CD4-positive, alpha-beta T cell treated with Interleukin-6 at 100 ng/mL for 8 hours (primary cell): Measurements from ENCODE around the gene ZCCHC24.

ENCODE experiments used
- DNase-seq: peaks from one replicate; pipeline ENCODE4 v3.0.0-alpha.2; 2020; ENCODE audit warnings: mixed read lengths, low spot score

ZCCHC24 gene

DNA sequence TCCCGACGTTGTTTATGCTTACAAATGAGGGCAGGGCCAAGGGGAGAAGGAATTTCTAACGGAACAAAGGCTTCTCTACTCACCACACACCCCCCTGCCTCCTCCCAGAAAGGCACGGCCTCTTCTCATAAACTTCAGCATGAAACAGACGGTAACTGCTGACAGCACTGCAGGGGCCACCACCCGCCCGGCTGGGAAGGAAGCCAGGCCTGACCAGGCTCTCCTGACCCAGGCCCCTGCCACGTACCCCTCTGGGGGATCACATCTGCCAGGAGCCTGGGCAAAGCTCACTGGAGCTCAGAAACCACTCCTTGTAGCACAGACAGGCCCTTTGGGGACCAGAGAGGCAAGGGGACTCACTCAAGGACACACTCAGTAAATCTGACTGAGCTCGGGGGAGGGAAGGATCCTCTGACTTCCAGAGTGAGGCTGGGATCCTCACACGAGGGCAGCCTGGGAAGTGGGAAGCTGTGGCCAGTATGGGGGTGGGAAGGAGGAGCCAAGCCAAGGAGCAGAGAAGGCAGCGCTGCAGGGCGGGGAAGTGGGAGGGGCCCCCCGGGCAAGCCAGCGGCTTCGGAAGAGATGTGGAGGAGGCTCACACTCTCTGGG, 46.1 kb downstream of the ZCCHC24 start:
- DNase-seq: no peak

DNA sequence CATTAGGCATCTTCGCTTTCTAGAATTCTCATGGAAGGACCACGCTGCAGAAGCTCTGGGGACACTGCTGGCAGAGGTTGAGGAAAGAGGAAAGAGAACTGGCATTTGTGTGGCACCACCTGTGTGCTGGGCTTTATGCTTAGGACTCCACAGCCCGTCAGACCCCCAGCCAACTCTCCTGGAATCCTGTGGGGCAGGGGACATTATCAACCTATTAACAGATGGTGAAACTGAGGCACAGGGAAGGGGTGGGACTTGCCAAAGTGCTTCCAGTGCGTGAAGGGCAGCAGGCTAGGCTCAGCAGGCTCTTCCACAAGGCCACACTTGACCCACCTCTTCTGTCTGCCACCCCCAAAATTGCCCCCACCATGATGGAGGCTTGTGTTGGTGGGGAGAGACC, 46.8 kb downstream of the ZCCHC24 start:
- DNase-seq: no peak

DNA sequence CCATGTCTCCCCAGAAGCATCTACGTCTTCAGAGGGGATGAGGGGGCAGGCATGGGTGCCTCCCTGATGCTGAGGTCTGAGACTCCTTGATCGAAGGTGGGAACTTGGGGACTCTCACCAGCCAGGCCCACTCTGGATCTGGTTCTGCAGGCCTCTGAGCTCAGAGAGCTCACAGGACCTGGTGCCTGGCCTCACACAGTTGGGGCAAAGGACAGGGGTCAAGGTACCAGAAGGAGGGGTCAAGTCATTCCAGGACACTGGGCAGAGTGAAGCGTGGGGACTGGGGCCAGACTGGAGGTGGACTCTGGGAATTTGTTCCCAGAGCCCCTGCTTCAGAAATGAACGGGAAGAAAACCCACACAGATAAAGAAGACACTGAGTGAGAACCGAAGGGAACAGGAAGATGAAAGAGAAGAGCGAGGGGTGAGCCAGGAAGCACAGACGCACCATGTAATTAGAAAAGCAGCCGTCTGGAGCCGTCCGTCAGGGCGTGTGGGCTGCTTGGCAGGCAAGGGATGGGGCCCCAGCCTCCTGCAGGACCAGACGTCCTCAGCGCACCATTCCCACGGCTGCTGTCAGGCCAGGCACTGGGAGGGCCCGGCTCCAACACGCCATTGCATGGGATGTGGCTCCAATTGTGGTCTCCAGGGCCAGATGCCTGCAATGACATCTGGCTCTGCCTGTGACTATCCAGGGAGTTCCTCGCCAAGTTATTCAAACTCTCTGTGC, 47.7 kb downstream of the ZCCHC24 start:
- DNase-seq: no peak

DNA sequence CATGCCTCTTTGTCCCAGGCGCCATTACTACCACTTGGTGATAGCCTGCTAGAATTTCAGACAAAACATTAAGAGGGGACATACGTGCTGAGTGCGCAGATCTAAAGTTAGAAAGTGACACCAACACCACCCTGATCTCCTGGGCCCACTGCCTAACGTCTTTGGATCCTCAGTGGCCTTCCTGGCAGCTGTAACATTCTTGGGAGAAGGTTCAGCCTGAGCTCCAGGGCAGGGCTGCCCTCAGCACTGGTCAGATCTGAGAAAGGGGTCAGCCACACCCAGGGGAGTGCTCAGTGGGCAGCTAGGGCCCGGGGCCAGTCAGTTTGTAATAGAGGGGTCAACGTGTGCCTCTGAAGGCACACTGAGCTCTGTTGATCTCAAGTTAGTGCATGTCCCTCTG, 48.4 kb downstream of the ZCCHC24 start:
- DNase-seq: no peak

DNA sequence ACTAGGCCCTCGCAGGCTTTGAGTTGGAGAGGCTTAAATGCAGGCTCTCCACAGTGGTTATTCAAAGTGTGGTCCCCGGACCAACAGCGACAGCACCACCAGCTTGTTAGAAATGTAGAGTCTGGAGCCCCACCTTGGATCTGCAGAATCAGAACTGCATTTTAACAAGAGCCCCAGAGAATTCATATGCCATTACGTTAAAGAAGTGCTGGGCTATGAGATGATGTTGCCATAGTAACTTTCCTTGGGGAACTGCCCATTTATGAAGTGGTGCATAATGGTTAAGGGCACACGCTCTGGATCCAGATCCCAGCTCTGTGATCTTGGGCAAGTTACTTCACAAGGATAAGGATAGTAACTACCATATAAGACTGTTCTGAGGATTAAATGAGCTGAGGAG, 48.9 kb downstream of the ZCCHC24 start:
- no peak for DNase-seq

DNA sequence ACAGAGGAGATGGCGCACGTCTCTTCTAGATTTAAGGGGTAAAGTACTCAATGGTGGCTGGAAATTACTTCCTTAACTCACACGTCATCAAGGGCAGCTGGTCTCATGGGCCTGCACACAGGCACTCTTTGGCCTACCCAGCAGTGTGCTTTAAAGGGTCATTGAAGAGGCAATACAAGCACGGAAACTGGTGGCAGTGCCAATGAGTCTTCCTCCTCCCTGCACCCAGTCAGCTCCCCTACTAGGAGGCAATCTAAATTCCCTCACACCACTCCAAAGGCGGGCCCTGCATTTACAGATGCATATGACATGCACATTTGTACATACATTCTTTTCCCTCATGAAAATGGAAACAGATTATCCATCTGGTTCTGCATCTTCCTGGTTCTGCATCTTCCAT, 50.8 kb downstream of the ZCCHC24 start:
- no peak for DNase-seq

DNA sequence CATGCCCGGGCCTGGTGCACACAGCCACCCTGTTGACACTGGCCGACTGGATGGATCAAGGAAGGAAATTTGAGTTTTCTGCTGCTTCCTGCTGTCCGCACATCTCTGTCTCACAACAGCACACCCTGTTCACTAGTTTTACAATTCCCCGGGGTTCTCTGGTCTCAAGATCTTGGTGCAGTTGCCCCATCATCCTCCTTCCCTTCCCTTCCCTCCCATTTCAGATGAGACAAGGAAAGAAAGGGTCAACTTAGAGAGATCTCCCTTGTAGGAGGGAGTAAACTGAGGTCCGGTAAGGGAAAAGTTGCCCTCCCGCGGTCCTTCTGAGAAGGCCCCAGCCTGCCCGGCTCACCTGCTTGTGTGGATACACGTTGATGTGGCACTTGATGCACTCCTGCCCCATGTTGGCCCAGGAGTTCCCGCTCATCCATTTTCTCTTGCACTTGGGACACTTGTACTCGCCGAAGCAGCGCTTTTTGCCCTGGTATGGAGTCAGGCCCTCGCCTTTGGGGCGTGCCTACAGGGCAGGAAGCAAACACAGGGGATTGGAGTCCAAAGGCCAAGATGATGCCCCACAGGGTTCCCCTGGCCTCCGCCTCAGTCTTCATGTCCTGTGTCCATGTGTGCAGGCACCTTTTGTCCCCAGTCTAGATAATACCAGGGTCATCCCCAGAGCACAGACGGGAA, 51.4 kb downstream of the ZCCHC24 start:
- DNase-seq: no peak

DNA sequence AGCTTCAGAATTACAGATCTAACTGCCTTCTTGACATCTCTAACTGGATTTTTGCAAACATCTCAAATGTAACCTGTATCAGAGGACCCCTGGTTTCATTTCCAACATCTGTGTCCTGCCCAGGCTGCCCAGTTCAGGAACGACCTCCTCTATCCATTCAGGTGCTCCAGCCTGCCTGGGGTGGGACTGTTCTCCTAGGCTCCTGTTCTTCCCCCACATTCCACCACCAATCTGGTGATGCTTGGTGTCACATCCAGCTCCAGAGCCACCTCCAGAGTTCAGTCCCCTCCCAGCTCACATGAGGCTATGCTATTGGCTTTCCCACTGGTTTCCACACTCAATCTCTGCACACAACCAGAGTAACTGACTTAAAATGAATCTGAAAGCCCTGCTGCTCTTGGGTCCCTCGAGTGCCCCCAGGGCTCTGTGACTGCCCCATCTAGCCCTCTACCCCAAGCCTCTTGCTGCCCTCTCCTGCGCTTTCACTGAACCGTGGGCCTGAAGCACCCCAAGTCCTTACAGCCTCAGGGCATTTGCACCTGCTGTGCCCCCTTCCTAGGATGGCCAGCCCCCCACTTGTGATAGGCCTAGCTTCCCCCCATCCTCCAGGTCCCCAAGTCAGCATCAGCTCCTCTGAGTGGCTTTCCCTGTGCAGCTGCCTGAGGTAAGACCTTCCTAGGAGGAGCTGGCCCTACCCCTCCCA, 52.1 kb downstream of the ZCCHC24 start:
- DNase-seq: no peak

DNA sequence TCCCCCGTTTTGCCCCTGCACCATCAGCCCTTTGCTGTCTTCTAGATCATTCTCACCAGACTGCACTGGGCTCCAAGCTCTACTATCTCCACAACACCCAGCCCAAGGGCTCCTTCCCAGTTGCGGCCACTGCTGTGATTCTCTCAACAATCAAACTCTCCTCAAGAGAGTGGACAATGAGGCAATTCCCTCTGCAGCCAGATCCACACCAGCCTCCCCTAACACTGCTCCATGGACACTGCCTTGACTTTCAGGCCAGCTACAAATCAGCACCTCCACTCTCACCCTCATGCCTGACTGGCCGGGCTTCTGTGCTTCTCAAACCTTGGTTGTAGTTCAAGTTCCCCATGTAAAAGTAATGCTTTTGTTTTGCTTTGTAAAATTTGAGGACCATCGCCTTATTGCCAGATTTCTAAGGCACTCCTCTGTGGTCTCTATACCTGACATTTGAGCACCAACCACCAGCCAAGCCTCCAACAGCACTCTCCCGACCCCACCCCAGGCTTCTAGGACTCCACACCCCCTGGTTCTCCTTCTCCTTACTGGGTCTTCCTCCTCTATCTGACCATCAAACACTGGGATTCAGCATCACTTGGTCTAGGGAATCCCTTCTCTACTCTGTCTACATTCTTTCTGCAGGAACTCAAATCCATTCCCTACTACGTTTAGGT, 52.8 kb downstream of the ZCCHC24 start:
- no peak for DNase-seq

DNA sequence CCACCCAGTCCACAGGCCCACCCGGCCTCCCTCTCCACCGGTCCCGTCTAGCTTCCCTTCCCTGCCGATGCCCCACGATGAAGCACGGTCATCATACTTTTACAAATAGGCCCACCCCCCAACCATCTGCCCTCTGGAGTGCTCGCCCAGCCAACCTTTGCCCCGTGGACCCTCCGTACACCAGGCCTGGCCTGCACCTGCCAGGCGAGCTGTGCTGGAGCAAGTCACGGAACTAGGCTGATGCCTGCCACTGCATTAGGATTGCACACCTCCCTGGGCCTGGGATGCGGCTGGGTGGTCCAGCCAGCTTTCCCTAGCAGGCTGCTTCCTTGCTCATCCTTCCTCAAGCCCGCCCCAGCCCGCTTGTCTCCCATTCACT, 53.4 kb downstream of the ZCCHC24 start:
- no peak for DNase-seq

DNA sequence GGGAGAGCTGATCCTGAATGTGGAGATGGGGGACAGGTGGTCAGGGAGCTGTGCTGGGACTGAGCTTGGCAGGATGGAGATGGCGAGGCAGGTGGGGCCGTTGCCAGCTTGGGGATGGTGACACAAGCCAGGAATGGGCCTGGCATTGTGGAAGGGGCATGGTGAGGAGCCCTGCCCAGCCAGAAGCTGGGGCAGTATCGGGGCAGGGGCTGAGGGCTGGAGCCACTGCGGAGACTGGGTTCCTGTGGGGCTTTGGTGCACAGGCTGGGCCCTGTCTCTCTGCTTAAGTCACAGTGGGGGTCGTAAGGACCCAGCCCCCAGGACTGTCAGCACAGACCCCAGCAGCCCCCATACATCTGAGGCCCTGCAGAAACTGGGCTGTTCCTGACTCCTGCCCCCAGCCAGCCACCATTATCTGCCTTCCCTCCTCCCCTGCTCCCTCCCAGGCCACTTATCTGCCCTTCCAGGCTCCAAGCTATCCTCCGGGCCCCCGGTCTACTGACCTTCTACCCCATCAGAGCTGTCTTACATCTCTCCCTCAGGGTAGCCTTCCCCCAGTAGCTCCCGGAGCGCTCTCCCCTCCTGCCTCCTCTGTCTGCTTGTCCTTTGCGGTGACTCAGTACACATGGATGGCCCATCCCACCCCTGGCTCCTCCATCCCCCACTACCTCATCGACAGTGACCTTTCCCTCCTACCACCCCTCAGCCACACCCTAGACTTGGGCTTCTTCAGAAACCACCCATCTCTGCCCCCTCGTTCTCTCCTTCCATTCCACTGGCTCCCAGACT, 54.0 kb downstream of the ZCCHC24 start:
- no peak for DNase-seq

DNA sequence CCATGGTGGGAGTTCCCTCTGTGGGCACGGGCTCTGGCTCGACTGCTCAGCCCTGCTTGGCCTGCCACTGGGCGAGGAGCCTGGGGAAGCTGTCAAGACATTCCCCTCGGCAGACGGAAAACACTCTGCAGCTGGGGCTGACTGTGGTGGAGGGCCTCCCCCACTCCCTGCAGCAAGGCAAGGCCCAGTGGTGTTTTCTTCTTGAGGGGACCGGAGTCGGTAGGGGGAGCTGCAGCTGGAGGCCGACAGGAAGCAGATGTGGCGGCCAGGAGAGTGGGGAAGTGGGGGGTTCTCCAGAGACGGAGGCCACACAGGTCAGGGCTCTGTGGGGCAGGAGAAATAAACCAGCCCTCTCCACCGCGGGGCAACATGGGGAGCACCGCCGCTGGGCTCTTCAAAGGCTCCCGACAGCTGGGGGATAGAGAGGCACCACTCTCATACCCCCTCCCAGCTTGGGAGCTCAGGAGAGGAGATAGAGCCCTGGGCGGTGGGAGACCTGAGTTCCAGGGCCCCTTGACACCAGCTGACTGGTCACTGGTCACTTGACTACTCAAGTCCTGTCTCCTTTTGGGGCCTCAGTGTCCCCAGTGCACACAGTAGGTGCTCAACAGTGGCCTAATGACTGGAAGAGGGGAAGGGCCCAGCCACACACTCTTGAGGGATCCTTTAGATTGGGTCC, 54.7 kb downstream of the ZCCHC24 start:
- DNase-seq: no peak

DNA sequence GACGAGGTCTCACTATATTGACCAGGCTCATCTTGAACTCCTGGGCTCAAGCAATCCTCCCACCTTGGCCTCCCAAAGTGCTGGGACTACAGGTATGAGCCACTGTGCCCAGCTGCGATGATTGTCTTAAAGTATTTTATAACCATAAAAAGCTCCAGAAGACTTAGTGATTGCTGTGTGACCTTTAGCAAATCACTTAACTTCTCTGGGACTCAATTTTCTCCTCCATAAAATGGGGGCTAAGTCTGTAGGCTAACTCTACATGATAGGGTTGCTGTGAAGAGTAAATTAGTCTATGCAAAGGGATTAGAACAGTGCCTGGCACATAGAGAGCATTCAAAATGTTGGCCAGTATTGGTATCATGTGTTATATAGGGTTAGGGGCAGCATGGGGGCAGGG, 55.4 kb downstream of the ZCCHC24 start:
- no peak for DNase-seq

DNA sequence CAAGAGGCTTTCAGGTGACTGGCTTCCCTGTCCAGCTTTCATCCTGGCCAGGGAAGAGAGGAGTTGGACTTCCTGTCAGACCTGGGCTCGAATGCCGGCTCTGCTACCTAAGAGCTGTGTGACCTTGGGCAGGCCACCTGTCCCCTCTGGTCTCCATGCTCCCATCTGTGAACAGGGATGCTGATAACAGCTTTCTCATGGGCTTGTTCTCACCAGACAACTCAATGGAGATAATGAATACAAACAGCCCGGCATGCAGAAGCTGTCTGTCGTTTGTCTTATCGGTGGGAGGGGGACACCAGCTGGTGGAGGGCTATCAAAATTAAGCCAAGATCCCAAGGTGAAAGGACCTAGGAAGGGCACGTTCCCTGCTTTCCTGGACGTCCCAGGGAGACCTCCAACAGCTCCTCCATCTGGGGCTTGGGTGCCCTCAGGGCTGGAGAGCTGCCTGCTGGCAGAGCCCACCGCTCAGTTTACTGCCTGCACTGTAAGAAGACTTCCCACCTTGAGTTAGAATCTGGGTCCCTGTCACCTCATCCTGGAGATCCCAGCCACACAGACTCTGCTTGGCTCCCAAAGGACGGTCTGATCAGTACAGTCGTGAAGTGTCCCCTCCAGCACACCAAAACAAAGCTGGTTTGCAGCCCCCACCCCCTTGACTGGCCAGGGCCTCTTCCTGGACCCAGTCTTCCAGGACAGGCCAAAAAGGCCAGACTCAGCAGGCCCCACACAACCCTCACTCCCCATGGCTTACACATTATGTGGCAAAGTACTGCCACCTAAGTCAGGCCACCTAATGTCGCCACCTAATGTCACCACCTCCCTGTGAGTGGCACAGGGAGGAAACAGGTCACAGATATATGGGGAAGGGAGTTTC, 57.2 kb downstream of the ZCCHC24 start:
- no peak for DNase-seq

DNA sequence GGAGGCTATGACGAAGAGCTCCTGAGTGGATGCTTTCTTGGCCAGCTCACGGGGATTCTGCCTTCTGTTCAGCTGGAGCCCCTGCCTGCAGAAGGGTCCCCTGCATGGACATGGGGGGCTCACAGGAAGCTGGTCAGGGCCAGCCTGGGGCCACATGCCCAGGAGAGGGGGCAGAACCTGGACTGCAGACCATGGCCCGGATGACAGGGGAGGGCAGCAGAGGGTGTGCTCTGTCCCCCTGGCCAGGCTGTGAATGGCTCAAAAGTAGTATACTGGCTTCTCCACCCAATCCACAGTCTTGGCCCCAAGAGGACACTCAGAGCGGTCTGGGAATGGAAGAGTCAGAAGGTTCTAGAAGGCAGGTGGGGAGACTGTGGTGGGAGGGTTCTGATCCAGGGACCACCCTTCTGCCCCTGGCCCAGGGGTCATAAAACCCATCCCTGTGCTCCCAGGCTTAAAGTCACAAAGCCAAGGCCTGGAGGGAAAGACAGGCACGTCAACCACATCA, 57.9 kb downstream of the ZCCHC24 start:
- DNase-seq: no peak

DNA sequence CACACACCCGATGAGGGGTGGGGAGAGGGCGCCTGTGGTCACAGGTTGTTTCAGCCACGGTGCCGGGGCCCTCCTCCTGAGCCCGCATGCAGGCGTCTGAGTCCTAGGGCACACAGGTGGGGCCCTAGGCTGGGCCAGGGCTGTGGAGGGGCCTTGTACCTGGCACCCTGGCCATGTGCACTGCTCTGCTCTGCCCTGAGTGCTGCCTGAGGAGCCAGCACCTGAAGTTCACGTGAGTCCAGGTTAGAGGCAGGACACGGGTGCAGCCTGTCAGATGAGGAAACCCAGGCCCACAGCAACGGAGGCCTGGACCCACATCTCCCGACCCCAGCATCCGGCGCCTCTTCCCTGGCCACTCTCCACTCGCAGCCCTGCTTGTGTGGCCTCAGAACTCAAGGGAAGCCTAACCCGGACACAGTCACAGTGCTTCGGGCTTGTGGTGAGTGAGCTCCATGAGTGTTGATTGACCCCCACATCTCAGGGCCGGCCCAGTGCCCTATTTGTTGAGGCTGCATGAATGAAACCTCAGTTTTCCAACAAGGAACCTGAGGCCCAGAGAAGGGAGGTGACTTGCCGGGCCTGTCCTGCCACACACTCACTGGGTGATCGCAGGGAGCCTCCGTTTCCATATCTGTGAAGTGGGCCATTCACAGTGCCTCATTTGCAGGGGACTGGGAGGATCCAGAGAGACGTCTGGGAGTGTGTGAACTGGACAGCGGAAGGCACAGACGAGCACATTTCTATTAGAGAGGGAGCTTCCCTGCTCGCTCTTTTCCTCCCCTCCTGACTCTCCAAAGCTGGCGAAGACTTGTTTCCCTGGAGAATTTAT, 58.6 kb downstream of the ZCCHC24 start:
- no peak for DNase-seq

DNA sequence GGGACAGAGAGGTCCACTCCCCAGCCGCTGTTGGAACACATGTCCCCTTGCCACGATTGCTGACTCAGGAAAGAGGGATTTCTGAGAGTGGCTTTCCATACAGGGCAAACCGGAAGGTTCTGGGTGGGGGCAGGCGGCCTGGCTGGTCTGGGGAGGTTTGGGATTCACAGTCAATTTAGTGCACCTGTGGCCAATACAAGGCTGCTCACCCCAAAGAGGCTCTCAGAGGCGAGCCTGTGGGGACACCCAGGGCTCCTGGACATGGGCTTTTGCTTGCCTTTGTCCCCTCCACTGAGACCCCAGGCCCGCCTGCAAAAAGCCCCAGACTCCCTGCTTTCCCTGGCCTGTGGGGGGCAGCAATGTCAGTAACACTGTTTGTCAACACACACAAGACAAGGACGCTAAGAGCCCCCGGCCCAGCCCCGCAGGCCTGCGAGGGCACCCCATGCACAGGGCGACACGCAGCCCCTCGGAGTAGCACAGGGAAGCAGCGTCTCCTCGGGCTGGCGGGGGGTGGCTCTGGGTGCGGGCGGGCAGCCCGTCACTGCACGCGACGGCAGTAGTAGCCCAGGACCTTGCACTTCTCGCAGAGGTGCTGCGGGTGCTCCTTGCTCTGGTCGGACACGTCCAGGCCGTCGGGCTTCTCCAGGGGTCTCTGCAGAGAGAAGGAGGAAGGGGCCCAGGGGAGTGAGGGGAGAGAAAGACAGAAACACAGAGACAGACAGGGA, 59.5 kb downstream of the ZCCHC24 start:
- no peak for DNase-seq

DNA sequence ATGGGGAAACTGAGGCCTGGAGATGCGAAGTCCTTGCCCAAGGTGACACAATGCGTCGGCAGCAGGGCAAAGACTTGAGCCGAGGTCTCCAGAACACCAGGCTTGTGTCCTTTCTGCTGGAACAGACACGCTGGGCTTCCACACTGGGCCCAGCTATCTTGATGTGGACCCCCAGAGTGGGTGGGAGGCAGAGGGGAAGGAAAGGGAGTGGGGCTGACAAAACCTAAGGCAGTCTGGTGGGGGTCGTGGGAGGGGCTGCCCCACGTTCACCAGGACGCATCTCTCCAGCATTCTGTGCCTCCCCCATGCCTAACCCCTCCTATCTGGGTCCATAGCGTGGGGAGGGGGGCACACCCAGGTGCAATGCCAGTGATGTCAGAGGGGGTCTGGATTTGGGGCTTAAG, 60.0 kb downstream of the ZCCHC24 start:
- no peak for DNase-seq
